HCT116 (cell line): ENCODE results near the gene FSD1. TPM values are rescaled to one million over a fixed set of nuclear protein-coding genes. Genes with fewer than 3 reads are reported as not detected.

ENCODE experiments used
- ATAC-seq: fragments of 200-7000 bp; cut with Tn5 transposase; 2 replicates; pipeline ENCODE4 v1.9.1; 2020; ENCODE audit warnings: mild to moderate bottlenecking, moderate library complexity
- BruUV-seq: library from RNA; stranded (reverse); fragments of 400-500 nt; replicated peaks from 2 replicates; lab custom pipeline; 2021; lab: Mats Ljungman, UMichigan
- CTCF ChIA-PET: fragments of 300-600 bp; sonication (Branson Sonifier 250); formaldehyde crosslinking; loops from one replicate; lab custom pipeline; 2021; ENCODE audit warnings: antibody characterized with exemption; lab: Charles Lee
- POLR2A ChIA-PET: fragments of 300-600, 350-600 bp; sonication (Branson Sonifier 250); formaldehyde crosslinking; loops from one replicate; lab custom pipeline; 2021; ENCODE audit warnings: antibody characterized with exemption; lab: Charles Lee
- RAD21 ChIA-PET, 2 experiments: fragments of 300-600 bp; sonication (Branson Sonifier 250); formaldehyde crosslinking; loops; one replicate each; lab custom pipeline; 2023; ENCODE audit warnings: low total read pairs in 2 of 2; ENCODE audit not compliant: uncharacterized antibody in 2 of 2, unreplicated experiment in 2 of 2, low non-redundant PET in 1 of 2; lab: Charles Lee
- DNase-seq: peaks from one replicate; pipeline ENCODE4 v3.0.0-alpha.2; 2010; ENCODE audit warnings: low read depth, low spot score
- H2AFZ ChIP-seq: fragments of 200-600 bp; shearing (Covaris generic), sonication (generic); 2 replicates; pipeline ENCODE4 v1.6.1; 2017; ENCODE audit warnings: low read depth, mixed run types, mixed read lengths, antibody characterized with exemption, low read length; ENCODE audit not compliant: poor library complexity, severe bottlenecking
- H3K27ac ChIP-seq: 2 replicates; pipeline ENCODE4 v1.5.1; 2012; ENCODE audit warnings: low read depth, low read length
- H3K27me3 ChIP-seq: fragments of 200-600 bp; sonication (generic); 2 replicates; pipeline ENCODE4 v1.6.1; 2016; ENCODE audit warnings: mixed run types, low read length, mixed read lengths; ENCODE audit not compliant: insufficient read depth
- H3K36me3 ChIP-seq, 2 experiments: fragments of 200-500 bp in 1 of 2; fragments of 200-600 bp in 1 of 2; sonication (Bioruptor generic) in 1 of 2; sonication (generic) in 1 of 2; 2 replicates each; pipeline versions ENCODE4 v1.5.1 to v1.6.1; 2014 to 2016; ENCODE audit warnings: low read length in 2 of 2, inconsistent platforms in 1 of 2, mixed read lengths in 1 of 2, mixed run types in 1 of 2; ENCODE audit not compliant: insufficient read depth in 2 of 2, control insufficient read depth in 1 of 2
- H3K4me1 ChIP-seq, 2 experiments: fragments of 200-600 bp in 1 of 2; sonication (generic) in 1 of 2; 2 replicates each; pipeline versions ENCODE4 v1.5.1 to v1.6.1; 2012 to 2017; ENCODE audit warnings: low read length in 2 of 2, inconsistent platforms in 1 of 2, mild to moderate bottlenecking in 1 of 2, mixed read lengths in 1 of 2, mixed run types in 1 of 2, moderate library complexity in 1 of 2; ENCODE audit not compliant: insufficient read depth in 2 of 2, control insufficient read depth in 1 of 2
- H3K4me2 ChIP-seq: fragments of 200-600 bp; sonication (generic); 2 replicates; pipeline ENCODE4 v1.6.1; 2017; ENCODE audit warnings: mixed run types, low read length, mixed read lengths
- H3K4me3 ChIP-seq, 2 experiments: fragments of 200-600 bp in 1 of 2; sonication (generic) in 1 of 2; replicated peaks in 1 of 2; 2 replicates each; pipeline ENCODE4 v1.5.1; 2011 to 2016; ENCODE audit warnings: low read length in 2 of 2, control low read depth in 1 of 2, low read depth in 1 of 2, mild to moderate bottlenecking in 1 of 2, mixed read lengths in 1 of 2, mixed run types in 1 of 2
- H3K79me2 ChIP-seq: fragments of 200-600 bp; sonication (generic); 2 replicates; pipeline ENCODE4 v1.6.1; 2017; ENCODE audit warnings: mild to moderate bottlenecking, mixed run types, low read length, moderate library complexity, mixed read lengths; ENCODE audit not compliant: insufficient read depth
- H3K9ac ChIP-seq: fragments of 200-600 bp; sonication (generic); 2 replicates; pipeline ENCODE4 v1.6.1; 2016; ENCODE audit warnings: low read length, mixed read lengths
- H3K9me2 ChIP-seq: fragments of 200-600 bp; sonication (generic), shearing (Covaris generic); 2 replicates; pipeline ENCODE4 v1.6.1; 2017; ENCODE audit warnings: mixed run types, mild to moderate bottlenecking, moderate library complexity; ENCODE audit not compliant: insufficient read depth
- H3K9me3 ChIP-seq, 2 experiments: fragments of 200-500 bp in 1 of 2; fragments of 200-600 bp in 1 of 2; sonication (Bioruptor generic) in 1 of 2; sonication (generic) in 1 of 2; 2 replicates each; pipeline ENCODE4 v1.6.1; 2014 to 2017; ENCODE audit warnings: low read length in 2 of 2, mixed read lengths in 2 of 2, inconsistent platforms in 1 of 2, low read depth in 1 of 2, mild to moderate bottlenecking in 1 of 2, mixed run types in 1 of 2, moderate library complexity in 1 of 2; ENCODE audit not compliant: control insufficient read depth in 1 of 2, insufficient read depth in 1 of 2
- H4K20me1 ChIP-seq: fragments of 200-600 bp; sonication (generic), shearing (Covaris generic); 2 replicates; pipeline ENCODE4 v1.6.1; 2017; ENCODE audit warnings: mixed run types, mild to moderate bottlenecking, moderate library complexity; ENCODE audit not compliant: insufficient read depth
- ATF3 ChIP-seq: IDR thresholded peaks from 2 replicates; pipeline ENCODE4 v1.6.1; 2012
- POLR2A ChIP-seq: IDR thresholded peaks from 2 replicates; pipeline ENCODE4 v1.7.0; 2011; ENCODE audit warnings: borderline replicate concordance; ENCODE audit not compliant: insufficient read depth, insufficient read length; ENCODE audit errors: extremely low read depth
- POLR2AphosphoS5 ChIP-seq: IDR thresholded peaks from 2 replicates; pipeline ENCODE4 v1.6.1; 2011; ENCODE audit warnings: mild to moderate bottlenecking, low read depth, low read length, moderate library complexity
- SP1 ChIP-seq: IDR thresholded peaks from 2 replicates; pipeline ENCODE4 v1.6.1; 2012; ENCODE audit warnings: low read depth
- TCF7L2 ChIP-seq: IDR thresholded peaks from 2 replicates; pipeline ENCODE4 v1.7.0; 2011; ENCODE audit warnings: borderline replicate concordance, inconsistent platforms; ENCODE audit not compliant: insufficient read depth, insufficient read length; ENCODE audit errors: extremely low read depth
- ZFX ChIP-seq: fragments of 450-650 bp; IDR thresholded peaks from 2 replicates; pipeline ENCODE4 v1.6.1; 2017
- ZNF274 ChIP-seq: fragments of 200-500 bp; sonication (Bioruptor generic); IDR thresholded peaks from 2 replicates; pipeline ENCODE4 v1.6.1; 2014; ENCODE audit warnings: mild to moderate bottlenecking, low read depth, low read length, inconsistent platforms
- intact Hi-C: fragments of 100-400 bp; cut with micrococcal nuclease; formaldehyde crosslinking; loops from 2 replicates; pipeline ENCODE4 v1.10.0; 2022
- total RNA-seq: library from RNA; stranded (reverse); gene quantifications from one replicate; pipeline ENCODE4 v1.2.1, GENCODE V29; 2021; ENCODE audit not compliant: unreplicated experiment
- TF ChIP-seq, protein P1 (sequence below), 3 experiments: fragments of 200-600 bp in 1 of 3; sonication (generic) in 1 of 3; IDR thresholded peaks in 2 of 3; conservative IDR thresholded peaks in 1 of 3; 2 replicates each; pipeline ENCODE4 v1.5.1; 2012 to 2017; ENCODE audit warnings: low read depth in 2 of 3, low read length in 2 of 3, antibody characterized with exemption in 1 of 3, borderline replicate concordance in 1 of 3, control low read depth in 1 of 3, mild to moderate bottlenecking in 1 of 3, mixed read lengths in 1 of 3, mixed run types in 1 of 3, moderate library complexity in 1 of 3; ENCODE audit not compliant: insufficient read depth in 1 of 3

FSD1 gene
- total RNA-seq, 1 experiment from 2014 or later: 20.1 TPM

DNA sequence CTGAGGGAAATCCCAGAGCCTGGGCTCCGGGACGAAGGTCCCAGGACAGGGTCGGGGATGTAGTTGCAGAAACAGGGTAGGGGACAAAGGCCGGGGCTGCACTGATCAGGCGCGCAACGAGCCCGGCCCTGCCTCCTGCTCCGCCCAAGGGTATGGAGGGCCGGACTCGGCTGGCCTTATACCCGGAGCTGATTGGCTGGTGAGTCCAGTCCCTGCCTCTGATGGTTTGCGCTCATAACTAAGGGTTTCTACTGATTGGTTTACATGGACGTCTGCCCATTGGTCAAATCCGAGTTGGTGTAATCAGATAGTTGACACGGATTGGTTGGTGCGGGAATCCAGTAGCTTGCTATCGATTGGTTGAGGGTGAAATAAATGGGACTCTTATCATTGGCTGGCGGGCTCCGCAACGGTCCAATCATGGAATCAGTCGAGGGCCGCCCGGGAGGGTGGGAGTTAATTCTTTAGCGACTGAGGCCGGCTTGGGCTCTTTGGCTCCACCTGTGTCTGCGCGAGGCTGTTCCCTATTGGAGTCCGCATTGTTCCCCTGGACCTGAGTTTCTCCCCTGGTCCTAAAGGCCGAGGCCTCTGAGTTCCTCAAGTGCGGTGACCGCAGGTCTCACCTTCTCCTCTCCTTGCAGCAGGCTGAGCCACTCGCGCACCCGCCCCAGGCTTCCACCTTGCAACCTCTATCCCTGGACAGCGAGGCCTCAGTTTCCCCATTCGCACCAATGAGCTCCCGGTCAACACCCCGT lies 38.4 kb downstream of the FSD1 start:
- no peak for TF ChIP-seq ZNF274
- TF ChIP-seq ATF3: no peak
- peak; percentile 26; the same call in 1 of the 2 replicates for TF ChIP-seq ZFX
- peak; percentile 78 for TF ChIP-seq POLR2A
- peak; percentile 93 for TF ChIP-seq POLR2AphosphoS5
- TF ChIP-seq, protein P1, sequence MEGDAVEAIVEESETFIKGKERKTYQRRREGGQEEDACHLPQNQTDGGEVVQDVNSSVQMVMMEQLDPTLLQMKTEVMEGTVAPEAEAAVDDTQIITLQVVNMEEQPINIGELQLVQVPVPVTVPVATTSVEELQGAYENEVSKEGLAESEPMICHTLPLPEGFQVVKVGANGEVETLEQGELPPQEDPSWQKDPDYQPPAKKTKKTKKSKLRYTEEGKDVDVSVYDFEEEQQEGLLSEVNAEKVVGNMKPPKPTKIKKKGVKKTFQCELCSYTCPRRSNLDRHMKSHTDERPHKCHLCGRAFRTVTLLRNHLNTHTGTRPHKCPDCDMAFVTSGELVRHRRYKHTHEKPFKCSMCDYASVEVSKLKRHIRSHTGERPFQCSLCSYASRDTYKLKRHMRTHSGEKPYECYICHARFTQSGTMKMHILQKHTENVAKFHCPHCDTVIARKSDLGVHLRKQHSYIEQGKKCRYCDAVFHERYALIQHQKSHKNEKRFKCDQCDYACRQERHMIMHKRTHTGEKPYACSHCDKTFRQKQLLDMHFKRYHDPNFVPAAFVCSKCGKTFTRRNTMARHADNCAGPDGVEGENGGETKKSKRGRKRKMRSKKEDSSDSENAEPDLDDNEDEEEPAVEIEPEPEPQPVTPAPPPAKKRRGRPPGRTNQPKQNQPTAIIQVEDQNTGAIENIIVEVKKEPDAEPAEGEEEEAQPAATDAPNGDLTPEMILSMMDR (IDR thresholded peaks at IDR 0.05 in 2 of 3, conservative IDR thresholded peaks at IDR 0.05 in 1 of 3; ENCODE audit: borderline replicate concordance in 1 of 3, insufficient read depth in 1 of 3, low read depth in 2 of 3, low read length in 2 of 3): peak in 2 of 3 experiments; percentile 5 to 21; a peak in 1 of 6 replicates
- peak; percentile 79 for TF ChIP-seq TCF7L2
- peak; percentile 100 for TF ChIP-seq SP1
- H3K4me1 ChIP-seq: peaks cover 7 to 18% of the 10 kb centered on the region in 2 experiments
- no TSS peak for BruUV-seq
- ChIA-PET RAD21 (interaction anchor here (0.8 to 1.5 kb wide), 3 partner anchors 33 to 76 kb away, joined by 3 to 10 read pairs (median 3); no protein-coding TSS in a partner anchor), CTCF (interaction anchor here (0.6 to 3.0 kb wide), 8 partner anchors 10 to 129 kb away, joined by 3 to 47 read pairs (median 4); partner anchors contain the start of genes CHAF1A, HDGFL2 and YJU2), POLR2A (interaction anchor here (0.8 to 1.6 kb wide), 17 partner anchors 10 to 129 kb away, joined by 3 to 11 read pairs (median 5); partner anchors contain the start of genes CHAF1A, FSD1 and YJU2)
- peak overlapping the region; percentile 69 to 75 for H3K4me3 ChIP-seq
- H3K27me3 ChIP-seq: no peaks in the 10 kb centered on the region
- no peaks in the 10 kb centered on the region for H3K9me3 ChIP-seq
- H3K79me2 ChIP-seq: no peaks in the 10 kb centered on the region; the same call in 1 of the 2 replicates
- DNase-seq: peak; percentile 100
- H3K27ac ChIP-seq: peak overlapping the region; percentile 86
- H3K9me2 ChIP-seq: no peaks in the 10 kb centered on the region
- peak overlapping the region; percentile 62 for H2AFZ ChIP-seq
- no peaks in the 10 kb centered on the region for H4K20me1 ChIP-seq
- intact Hi-C loops: loop anchor here (2.0 kb wide), 1 partner anchor 32 kb away; no protein-coding TSS in a partner anchor
- H3K36me3 ChIP-seq: peaks cover 0 to 5% of the 10 kb centered on the region in 2 experiments; a peak in 2 of 4 replicates
- H3K4me2 ChIP-seq: peak overlapping the region; percentile 97
- H3K9ac ChIP-seq: peak overlapping the region; percentile 77
- ATAC-seq: peak; percentile 89
